RWPE2 (cell line): Measurements from ENCODE around the gene ANKRD33B.
A peak's percentile ranks its signal among the peaks of the same experiment; 100 is the strongest.
"Not testable (repeated sequence)": the region's sequence is repeated elsewhere in the genome, so short reads cannot be mapped to it uniquely, and the experiment has no call there.

Experiments
- ATAC-seq: fragments of 200-7000 bp; cut with Tn5 transposase; 3 replicates; pipeline ENCODE4 v1.9.1; 2021; ENCODE audit warnings: low read depth
- DNase-seq: peaks from one replicate; pipeline ENCODE4 v3.0.0-alpha.2; 2020; ENCODE audit warnings: low spot score
- H3K27ac ChIP-seq: fragments of 450-650 bp; 2 replicates; pipeline ENCODE4 v1.5.1; 2017; ENCODE audit warnings: mild to moderate bottlenecking; ENCODE audit not compliant: poor library complexity, severe bottlenecking
- H3K27me3 ChIP-seq: fragments of 250-450 bp; sonication (Bioruptor Pico); 2 replicates; pipeline ENCODE4 v1.5.1; 2021; ENCODE audit warnings: mild to moderate bottlenecking, moderate library complexity; ENCODE audit not compliant: insufficient read depth, poor library complexity, severe bottlenecking
- H3K36me3 ChIP-seq: fragments of 250-450 bp; sonication (Bioruptor Pico); 2 replicates; pipeline ENCODE4 v1.5.1; 2020; ENCODE audit warnings: low read depth, mild to moderate bottlenecking, moderate library complexity
- H3K4me1 ChIP-seq: fragments of 250-450 bp; sonication (Bioruptor Pico); 2 replicates; pipeline ENCODE4 v1.5.1; 2021; ENCODE audit warnings: mild to moderate bottlenecking, moderate library complexity; ENCODE audit not compliant: insufficient read depth, poor library complexity, severe bottlenecking
- H3K4me3 ChIP-seq: fragments of 250-450 bp; sonication (Bioruptor Pico); 2 replicates; pipeline ENCODE4 v1.5.1; 2021; ENCODE audit warnings: mild to moderate bottlenecking, moderate library complexity; ENCODE audit not compliant: severe bottlenecking
- H3K9me3 ChIP-seq: fragments of 250-450 bp; sonication (Bioruptor Pico); 2 replicates; pipeline ENCODE4 v1.5.1; 2021; ENCODE audit warnings: mild to moderate bottlenecking, moderate library complexity; ENCODE audit not compliant: severe bottlenecking
- CTCF ChIP-seq: fragments of 450-650 bp; IDR thresholded peaks from one replicate; pipeline ENCODE4 v1.5.1; 2017; ENCODE audit warnings: mild to moderate bottlenecking, moderate library complexity; ENCODE audit not compliant: poor library complexity, severe bottlenecking

The ANKRD33B gene

GRCh38 chr5:10662661-10663488, 99.0 kb downstream of the ANKRD33B start:
- TF ChIP-seq CTCF = no peak
- H3K9me3 ChIP-seq = no peaks in the 10 kb centered on the region
- no peaks in the 10 kb centered on the region for H3K36me3 ChIP-seq
- H3K4me1 ChIP-seq = peaks cover 5% of the 10 kb centered on the region
- no peaks in the 10 kb centered on the region for H3K27me3 ChIP-seq
- ATAC-seq = no peak
- no peak overlapping the region for H3K4me3 ChIP-seq
- H3K27ac ChIP-seq = no peak overlapping the region
- DNase-seq = no peak

- H3K36me3 ChIP-seq = no peaks in the 10 kb centered on the region
- no peak overlapping the region for H3K4me3 ChIP-seq
- peaks cover 5% of the 10 kb centered on the region for H3K4me1 ChIP-seq
- no peak for TF ChIP-seq CTCF
- H3K27me3 ChIP-seq = no peaks in the 10 kb centered on the region
- no peak for DNase-seq
- H3K9me3 ChIP-seq = no peaks in the 10 kb centered on the region
- peak; percentile 42; the same call in 2 of the 3 replicates for ATAC-seq
- H3K27ac ChIP-seq = no peak overlapping the region
These were observed 99.8 kb downstream of the ANKRD33B start for GRCh38 chr5:10663489-10664179.

- H3K4me1 ChIP-seq, H3K4me3 ChIP-seq, H3K27ac ChIP-seq, H3K27me3 ChIP-seq, ATAC-seq, H3K36me3 ChIP-seq, H3K9me3 ChIP-seq, DNase-seq: not testable (repeated sequence)
These were observed 100.4 kb downstream of the ANKRD33B start for GRCh38 chr5:10664180-10664769.

GRCh38 chr5:10665799-10666198, 101.9 kb downstream of the ANKRD33B start:
- Histone ChIP-seq H3K36me3 (no peaks in the 10 kb centered on the region), H3K4me1 (peaks cover 5% of the 10 kb centered on the region), H3K4me3 (no peak overlapping the region), H3K9me3 (no peaks in the 10 kb centered on the region), H3K27me3 (no peaks in the 10 kb centered on the region), H3K27ac (no peak overlapping the region)
- no peak for ATAC-seq
- no peak for TF ChIP-seq CTCF
- DNase-seq = no peak

GRCh38 chr5:10666531-10667299, 102.8 kb downstream of the ANKRD33B start:
- Histone ChIP-seq H3K4me1 (peaks cover 5% of the 10 kb centered on the region), H3K4me3 (no peak overlapping the region), H3K36me3 (no peaks in the 10 kb centered on the region), H3K27me3 (no peaks in the 10 kb centered on the region), H3K9me3 (no peaks in the 10 kb centered on the region), H3K27ac (no peak overlapping the region)
- no peak for TF ChIP-seq CTCF
- DNase-seq (no peak), ATAC-seq (no peak)
